HG03159 (cell line): ENCODE measurements around the gene DEK.
"Not testable (repeated sequence)": the region's sequence is repeated elsewhere in the genome, so short reads cannot be mapped to it uniquely, and the experiment has no call there.

Experiments
- ATAC-seq: cut with Tn5 transposase; IDR thresholded peaks from one replicate; pipeline ENCODE4 v1.9.1; 2021; ENCODE audit warnings: mild to moderate bottlenecking, moderate library complexity; ENCODE audit not compliant: unreplicated experiment

DEK gene

GRCh38 chr6:18207949-18208348 lies 56.4 kb downstream of the DEK start:
- ATAC-seq, result no peak

GRCh38 chr6:18207438-18207837 lies 56.9 kb downstream of the DEK start:
- ATAC-seq, result no peak

- no peak for ATAC-seq
Measured at GRCh38 chr6:18206591-18206990, 57.7 kb downstream of the DEK start.

GRCh38 chr6:18204691-18205090 lies 59.6 kb downstream of the DEK start:
- ATAC-seq, result no peak

- no peak for ATAC-seq
Measured at GRCh38 chr6:18203786-18204185, 60.5 kb downstream of the DEK start.

- no peak for ATAC-seq
Measured at GRCh38 chr6:18192026-18192425, 72.3 kb downstream of the DEK start.

GRCh38 chr6:18189196-18189595 lies 75.1 kb downstream of the DEK start:
- ATAC-seq, result no peak

GRCh38 chr6:18187701-18188100 lies 76.6 kb downstream of the DEK start:
- no peak for ATAC-seq

- no peak for ATAC-seq
Measured at GRCh38 chr6:18186540-18187250, 77.6 kb downstream of the DEK start.

GRCh38 chr6:18186033-18186432 lies 78.3 kb downstream of the DEK start:
- no peak for ATAC-seq

- ATAC-seq, result no peak
Measured at GRCh38 chr6:18185624-18186023, 78.7 kb downstream of the DEK start.

GRCh38 chr6:18183766-18184165 lies 80.6 kb downstream of the DEK start:
- ATAC-seq, result no peak

GRCh38 chr6:18182568-18182967 lies 81.8 kb downstream of the DEK start:
- no peak for ATAC-seq

GRCh38 chr6:18179770-18180356 lies 84.5 kb downstream of the DEK start:
- no peak for ATAC-seq

GRCh38 chr6:18178960-18179615 lies 85.2 kb downstream of the DEK start:
- ATAC-seq, result no peak

GRCh38 chr6:18177286-18177965 lies 86.9 kb downstream of the DEK start:
- no peak for ATAC-seq

- not testable (repeated sequence) for ATAC-seq
Measured at GRCh38 chr6:18176198-18176597, 88.1 kb downstream of the DEK start.
